HS-27A (cell line): ENCODE data around the gene PHYH.
A peak's percentile ranks its signal among the peaks of the same experiment; 100 is the strongest.
"Not testable (repeated sequence)": the region's sequence is repeated elsewhere in the genome, so short reads cannot be mapped to it uniquely, and the experiment has no call there.

Experiments
- DNase-seq: peaks from one replicate; pipeline ENCODE4 v3.0.0-alpha.2; 2012; ENCODE audit warnings: low read depth, missing footprints

The PHYH gene

DNA sequence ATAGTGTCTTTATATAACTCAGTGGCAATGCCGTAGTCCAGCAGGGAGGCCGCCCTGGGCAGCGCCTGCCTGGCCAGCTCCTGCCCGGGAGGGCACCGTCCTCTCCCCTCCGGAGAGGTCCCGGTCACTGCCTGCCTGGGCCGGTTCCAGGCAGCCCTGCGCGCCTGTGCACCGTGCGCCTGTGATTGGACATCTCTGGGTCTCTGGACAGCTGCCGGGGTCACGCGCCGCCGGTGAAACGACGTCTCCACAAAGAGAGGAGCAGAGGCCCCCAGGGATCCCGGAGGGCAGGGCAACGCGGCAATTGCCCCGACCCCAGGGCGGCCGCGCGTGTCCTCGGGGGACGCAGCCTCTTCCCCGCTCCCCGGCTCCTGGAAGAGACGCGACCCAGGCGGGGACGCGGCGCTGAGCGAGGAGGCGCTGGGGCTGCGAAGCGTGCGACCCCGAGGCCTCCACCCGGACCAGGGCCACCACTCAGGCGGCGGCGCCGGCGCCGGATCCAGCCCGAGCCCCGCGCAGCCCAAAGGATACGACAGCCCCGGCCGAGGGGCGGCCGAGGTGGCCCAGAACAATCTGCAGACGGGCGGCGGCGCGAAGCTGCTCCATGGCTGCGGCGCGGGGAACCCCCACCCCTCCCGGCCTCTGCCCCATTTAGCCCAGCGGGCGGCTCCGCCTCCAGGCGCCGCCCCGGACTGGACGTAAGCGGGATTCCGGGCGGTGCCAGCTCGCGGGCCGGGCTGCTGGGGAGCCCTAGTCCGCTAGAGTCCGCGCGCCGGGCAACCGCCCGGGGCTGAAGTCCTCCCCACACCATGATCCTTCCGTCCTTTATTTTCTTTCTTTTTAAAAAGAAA, at the start of gene PHYH:
Gene PHYH (minus strand): TSS at position 628 of the 851 bp plus-strand sequence. CDS start 22 bp downstream, at position 606.
- peak; percentile 22 for DNase-seq

DNA sequence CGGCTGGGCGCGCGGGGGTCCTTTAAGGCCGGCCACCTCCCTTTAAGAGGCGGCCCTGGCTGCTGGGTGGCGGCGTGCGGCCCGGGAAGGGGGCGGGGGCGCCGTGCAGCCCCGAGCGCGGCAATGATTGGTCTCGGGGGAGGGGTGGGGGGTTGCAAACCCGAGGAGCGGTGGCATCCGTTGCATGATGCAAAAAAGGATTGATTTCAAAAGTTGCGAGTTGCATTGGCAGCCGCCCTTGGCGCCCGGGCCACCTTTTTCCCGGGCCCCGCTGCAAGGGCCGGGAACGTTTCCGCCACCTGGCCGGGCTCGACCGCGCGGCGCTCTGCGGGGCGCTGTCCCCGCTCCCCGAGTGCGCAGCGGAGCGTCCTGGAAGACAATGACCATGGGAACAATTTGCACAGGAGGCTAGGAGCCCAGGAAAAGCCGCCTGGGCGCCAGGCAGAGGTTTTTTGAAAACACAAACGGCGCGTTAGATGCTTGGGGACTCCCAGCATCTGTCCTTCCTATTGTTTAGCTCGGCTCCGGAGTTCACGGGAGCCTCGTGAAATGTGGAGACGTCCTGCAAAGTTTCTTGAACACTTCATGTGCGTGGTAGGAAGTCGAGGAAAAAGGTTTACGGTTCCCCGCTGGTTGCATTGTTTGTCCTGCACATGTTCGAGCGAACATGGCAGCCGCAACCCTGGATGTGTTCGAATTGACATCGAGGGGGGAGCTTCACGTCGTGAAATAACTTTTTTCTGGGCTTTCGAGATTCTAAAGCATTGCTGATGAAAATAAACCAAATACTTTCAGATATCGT, 48.6 kb upstream of the PHYH start, which contains the start of gene SEPHS1:
Gene SEPHS1 (minus strand): TSS at position 78 of the 802 bp plus-strand sequence. CDS start 3,343 bp downstream, outside the sequence.
- DNase-seq, result no peak

DNA sequence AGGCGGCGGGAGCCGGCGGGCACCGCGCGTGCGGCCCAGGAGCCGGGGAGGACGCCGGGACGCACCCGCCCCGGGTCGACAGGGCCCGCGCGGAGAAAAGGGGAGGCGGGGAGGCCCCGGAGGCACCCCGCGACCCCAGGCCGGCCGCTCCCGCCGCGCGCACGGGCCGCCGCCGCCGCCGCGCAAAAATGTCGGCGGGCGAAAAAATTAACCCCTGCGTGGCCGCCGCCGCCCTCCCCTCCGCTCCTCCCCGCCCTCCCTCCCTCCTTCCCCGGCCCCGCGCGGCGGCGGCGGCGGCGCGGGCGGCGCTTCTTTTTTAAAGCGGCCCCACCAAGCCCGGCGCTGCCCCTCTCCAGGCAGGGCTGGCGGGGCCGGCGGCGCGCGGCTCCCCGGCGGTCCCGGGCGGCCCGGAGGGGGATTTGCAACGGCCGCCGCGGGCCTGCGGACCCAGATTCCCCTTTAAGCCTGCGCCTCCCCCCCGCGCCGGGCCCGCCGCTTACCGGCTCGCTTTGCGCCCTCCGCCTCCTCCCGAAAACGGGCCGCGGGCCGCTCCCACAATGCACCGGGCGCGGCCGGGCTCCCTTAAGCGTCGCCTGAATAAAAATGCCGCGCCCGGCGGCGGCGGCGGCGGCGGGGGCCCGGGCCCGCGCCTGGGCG, 47.8 kb upstream of the PHYH start:
- DNase-seq, result no peak

DNA sequence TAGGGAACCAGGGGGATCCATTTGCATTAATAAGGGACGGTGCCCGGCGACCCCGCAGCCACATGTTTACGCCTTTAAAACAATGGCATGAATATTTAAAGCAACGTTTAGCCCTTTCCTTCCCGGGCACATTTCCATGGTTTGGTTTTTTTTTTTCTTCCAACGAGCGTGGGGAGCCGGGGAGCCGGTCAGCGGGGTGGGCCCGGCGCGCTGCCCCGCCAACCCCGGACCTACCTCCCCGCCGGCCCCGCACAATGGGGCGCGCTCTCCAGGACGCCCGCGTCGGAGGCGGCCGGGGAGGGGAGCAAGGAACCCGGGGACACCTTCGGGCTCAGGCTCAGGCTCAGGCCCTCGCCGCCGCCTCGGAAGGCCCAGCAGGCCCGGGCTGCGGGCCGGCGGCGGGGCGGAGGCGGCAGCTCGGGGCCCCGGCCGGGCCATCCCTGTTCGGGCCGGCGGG, 47.2 kb upstream of the PHYH start:
- no peak for DNase-seq

DNA sequence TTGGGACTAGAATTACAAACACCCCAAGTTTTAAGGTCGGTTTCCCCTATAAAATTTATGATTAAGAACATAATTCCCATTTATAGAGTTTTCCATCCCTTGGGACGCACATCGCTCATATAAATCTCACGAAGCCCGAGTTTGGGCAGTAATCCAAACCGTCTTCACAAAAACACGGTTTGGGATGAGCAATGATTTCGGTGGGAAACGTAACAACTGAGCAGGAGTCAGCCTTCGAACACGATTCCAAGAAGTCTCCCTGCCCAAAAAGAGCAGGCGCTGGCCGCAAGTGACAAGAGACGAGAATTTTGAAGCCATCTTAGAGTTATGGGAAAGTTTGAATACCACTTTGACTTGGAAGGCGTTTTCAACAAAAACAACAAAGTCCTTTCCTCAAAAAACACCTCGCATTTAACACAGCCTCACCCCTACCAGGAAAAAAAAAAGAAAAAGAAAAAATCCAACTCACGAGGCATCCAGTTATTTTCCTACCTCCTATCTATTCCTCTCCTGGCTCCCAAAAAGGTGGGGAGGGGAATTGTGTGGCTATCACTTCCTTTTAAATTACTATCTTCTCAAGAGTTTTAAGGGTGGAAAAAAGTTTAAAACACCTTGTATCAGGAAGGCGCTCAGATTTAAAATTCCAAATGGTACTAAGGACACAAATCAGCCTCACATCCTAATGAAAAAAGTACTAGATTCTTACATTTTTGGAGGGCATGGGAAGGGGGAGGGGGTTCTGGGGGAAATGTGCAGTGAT, 46.6 kb upstream of the PHYH start:
- no peak for DNase-seq

DNA sequence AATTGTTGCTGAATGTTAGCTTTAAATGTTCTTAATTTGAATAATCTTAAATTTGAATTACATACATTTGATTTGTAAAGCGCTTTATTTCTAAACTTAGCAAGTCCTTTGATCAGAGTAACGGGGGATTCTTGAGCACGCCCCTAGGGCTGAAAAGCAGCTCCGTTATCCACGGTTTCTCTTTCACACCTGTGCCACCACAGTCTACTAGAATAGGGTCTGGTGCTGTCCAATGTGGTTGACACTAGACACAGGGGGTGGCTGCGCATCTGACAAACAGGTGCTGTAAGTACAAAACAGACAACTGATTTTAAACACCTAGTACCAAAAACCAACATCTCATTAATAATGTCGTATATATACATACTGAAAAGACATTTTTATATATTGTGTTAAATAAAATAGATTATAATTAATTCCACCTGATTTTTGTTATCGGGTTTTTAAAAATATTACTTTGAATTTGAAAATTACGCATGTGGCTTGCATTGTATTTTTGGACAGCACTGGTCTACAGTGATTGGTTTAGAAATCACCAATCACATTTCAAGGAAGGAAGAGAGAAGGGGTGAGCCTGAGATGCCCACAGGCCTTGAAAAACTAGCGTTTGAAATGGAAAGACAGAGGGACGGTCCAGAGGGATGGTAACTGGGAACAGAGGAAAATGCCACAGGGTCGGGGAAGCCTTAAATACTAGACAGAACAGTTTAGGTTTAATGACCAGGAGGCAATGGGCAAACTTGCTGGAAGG, 40.9 kb upstream of the PHYH start:
- no peak for DNase-seq

DNA sequence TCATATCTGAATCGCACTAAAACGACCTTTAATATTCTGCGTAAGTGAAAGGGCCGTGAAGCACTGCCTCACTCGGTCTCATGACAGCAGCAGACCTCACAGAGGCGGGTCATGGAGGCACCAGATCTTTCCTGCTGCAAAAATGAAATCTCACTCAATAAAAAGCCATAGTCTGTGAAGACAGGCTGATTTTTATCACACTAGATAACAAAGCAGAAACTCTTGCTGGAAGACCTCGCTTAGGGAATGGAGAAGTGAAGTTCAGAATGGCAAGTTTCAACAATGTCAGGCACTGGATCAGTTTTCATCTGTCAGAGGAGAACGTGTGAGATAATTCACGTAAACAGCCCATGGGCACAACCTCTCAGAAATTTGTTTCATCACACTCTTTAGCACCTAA, 40.2 kb upstream of the PHYH start:
- DNase-seq, result no peak

DNA sequence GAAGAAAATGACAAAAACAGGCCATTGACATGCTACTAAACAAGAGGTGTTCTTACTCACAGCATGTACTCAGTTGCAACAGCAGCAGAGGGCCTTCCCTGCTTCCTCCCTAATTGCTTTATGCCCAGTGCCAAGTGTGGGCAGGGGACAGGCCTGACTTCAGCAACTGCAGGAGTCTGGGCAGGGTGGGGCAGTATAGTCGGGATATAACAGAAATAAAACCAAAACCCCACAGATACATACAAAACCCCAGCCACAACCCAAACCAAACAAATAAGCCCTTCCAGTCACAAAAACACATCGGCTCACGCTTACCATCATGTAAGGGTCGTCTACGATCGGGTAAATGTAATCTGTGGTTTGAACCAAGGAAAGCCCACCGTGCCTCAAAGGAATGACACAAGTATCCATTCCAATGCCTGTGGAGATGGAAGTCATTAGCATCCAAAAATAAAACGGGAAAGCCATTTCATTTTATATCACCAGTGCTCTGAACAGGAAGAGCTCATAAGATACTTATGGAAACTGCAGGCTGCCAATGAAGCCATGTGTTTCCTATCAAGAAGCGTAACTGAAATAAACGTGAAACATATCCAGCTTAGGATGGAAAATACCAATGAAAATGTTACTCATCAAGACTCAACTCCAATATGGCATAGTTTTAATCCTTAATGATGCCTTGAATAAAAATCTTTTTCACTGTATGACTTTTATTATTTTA, 38.7 kb upstream of the PHYH start:
- no peak for DNase-seq

DNA sequence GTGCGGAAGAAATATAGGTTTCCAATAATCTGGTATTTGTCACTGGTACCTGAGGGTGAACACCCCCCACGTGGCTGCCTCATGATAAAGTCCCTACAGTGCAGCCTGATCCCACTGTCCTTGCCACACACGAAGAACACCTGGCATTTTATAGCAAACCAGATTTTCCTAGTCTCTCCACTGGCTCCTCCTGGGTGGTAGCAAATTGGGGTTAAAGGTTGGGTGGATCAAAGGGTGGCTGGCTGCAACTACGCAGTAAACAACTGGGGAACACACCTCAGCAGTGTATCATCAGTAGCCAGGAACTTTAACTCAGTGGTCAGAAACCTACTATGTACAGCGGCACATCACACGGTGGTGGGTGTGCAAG, 37.9 kb upstream of the PHYH start:
- no peak for DNase-seq

DNA sequence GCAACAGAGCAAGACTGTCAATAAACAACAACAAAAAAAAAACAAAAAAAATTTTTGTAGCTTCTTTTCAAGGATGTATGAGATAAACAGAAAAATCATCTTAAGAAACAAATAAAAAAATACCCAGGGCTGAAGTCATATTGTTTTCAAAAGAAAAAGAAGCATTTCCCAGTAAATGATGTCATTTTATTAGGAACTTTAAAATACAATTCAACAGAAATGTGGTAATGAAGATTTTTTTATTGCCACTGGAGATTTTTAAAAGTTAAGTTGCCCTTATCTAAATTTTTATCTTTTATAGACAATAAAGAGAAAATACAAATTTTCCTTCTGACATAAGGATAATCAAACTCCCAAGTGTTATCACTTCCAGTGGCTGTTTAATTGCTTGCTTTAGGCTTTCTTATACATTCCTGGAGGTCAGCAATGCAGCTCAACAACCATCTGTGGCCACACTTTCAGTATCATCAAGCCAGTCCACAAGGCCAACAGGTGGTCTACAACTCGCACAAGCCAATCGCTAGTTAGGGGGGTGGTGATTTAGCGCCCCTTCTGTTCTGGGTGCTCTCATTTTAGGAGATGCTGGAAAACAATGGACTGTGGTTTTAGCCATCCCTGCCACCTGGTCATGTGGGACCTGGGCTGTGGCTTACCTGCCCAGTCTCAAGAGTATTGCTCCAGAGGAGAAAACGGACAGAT, 37.4 kb upstream of the PHYH start:
- no peak for DNase-seq

DNA sequence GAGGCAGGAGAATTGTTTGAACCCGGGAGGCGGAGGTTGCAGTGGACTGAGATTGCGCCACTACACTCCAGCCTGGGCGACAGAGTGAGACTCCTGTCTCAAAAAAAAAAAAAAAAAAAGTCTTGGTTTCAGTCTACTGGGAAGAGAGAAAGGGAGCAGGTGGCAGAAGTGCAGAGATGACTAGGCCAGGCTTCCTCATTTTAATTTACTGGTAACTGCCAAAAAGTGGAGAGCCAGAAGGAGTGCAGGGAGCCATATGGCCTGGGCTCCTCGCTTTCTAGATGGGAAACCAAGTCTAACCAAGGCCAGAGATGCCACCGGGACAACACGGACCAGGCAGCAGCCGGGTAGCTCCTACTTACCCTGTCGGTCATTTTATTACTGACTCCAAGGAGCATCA, 36.0 kb upstream of the PHYH start:
- no peak for DNase-seq

DNA sequence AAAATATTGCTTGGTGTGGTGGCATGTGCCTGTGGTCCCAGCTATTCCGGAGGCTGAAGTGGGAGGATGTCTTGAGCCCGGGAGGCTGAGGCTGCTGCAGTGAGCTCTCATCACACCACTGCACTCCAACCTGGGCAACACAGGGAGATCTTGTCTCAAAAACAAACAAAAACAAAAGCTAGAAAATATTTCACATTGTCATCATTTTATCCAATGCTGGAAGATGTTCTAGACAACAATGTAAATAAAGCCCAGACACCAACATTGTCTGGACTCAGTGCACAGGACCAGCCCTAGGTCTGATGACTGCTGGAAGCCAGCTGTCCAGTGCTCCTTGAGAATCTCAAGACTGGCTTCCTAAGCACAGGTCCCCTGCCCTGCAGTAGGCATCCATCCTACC, 34.7 kb upstream of the PHYH start:
- no peak for DNase-seq

DNA sequence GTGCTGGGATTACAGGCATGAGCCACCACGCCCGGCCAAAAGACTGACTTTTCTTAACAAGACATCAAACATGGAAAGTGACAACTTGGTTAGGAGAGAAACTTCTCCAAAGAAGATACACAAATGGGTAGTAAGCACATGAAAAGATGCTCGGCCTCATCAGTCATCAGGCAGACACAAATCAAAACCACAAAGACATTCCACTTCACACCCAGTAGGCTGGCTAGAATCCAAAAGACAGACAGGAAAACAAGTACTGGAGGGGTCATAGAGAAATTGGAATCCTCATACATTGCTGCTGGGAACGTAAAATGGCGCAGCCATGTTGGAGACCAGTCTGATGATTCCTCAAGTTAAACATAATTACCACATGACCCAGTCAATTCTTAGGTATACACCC, 31.8 kb upstream of the PHYH start:
- DNase-seq, result no peak

DNA sequence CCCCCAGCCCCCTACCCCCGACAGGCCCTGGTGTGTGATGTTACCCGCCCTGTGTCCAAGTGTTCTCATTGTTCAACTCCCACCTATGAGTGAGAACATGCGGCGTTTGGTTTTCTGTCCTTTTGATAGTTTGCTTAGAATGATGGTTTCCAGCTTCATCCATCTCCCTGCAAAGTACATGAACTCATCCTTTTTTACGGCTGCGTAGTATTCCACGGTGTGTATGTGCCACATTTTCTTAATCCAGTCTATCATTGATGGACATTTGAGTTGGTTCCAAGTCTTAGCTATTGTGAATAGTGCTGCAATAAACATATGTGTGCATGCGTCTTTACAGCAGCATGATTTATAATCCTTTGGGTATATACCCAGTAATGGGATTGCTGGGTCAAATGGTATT, 31.1 kb upstream of the PHYH start:
- not testable (repeated sequence) for DNase-seq

DNA sequence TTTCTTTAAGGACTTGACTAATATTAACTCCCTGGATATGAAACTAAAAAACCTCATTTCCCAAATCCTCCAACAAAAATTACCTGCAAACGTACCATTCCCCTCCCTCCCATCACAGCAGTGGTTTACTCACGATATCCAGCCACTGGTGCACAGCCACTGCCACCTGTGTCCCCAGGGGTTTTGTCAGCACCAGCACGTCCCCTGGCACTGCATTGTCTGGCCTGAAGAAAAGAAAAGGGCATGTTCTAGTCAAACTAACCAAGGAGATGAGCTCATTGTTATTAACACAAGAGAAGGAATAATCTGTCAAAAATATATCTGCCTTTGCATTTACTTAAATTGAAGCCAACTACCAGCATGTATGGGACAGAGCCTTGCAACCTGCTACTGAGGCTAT, 29.7 kb upstream of the PHYH start:
- DNase-seq, result no peak

DNA sequence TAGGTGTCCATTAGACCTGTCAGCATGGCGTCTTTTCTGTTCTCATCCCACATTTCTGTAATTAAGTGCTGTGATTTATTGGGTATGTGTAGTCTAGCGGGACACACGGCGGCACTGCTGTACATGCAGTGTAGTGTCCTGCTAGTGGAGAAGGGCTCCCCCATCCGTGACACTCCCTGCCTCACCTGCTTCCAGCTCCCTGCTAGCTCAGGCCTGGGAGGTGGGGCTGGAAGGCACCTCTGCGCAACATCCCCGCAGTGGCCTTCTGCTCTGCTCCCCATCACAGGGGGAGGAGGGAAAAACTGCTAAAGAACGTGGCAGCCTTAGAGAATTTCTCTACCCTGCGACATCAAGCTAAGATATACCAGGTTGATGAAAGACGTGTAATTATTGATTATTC, 28.7 kb upstream of the PHYH start:
- DNase-seq, result no peak

DNA sequence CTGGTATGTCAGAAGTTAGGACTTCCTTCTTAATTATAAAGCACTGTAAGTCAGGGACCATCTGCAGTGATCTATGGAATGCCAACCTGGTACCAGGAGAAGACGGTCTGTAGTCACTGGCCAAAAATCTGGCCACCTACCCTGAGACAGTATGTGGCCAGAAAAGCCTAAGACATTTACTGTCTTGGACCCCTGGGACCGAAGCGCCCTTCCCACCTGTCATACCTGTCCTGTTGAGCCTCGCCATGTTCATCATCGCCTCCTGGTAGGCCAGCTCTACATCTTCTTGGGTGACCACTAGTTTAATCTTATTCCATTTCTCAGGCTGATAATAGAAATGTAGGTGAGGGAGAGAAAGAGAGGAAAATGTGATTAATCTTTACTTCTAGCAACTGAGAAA, 28.3 kb upstream of the PHYH start:
- no peak for DNase-seq

DNA sequence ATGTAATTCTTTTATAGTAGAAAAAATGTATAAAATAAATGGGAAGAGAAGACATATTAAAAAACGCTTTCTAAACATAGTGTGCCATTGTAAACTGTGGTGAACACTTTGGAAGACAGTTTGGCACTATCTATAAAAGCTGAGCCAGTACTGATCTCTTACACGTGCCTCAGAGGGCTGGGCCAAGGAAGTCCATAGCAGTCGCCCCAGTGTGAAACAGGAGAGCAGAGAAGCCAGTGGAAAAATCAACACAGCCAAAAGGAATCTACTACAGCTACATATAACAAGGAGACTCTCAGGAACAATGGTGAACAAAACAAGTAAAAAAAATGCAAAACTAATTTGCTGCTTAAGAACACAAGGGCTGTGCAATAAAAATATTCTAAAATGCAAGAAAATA, 27.7 kb upstream of the PHYH start:
- DNase-seq, result no peak

DNA sequence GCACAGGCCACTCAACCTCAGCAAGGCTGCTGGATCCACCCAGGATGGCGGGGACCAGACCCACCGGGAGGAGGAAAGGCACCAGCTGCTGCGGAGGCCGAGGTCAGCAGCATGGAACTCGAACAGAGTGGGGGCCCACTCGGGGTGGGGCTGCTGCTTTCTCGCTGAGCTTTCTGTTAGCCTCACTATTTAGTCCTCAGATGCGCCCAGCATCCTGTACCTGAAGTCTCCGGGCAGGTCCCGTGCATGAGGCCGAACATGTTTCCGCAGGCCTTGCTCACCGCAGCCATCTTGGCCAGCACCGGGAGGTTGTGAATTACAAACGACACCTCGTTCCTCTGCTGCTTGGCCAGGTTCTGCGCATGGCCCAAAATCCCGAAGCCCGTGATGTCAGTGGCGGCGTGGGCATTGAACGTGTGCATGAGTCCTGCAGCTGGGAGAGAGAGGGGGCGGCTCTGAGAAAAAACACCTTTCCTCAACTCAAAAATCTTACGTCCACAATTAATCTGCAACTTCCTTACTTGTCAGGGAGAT, 22.8 kb upstream of the PHYH start:
- DNase-seq, result no peak

DNA sequence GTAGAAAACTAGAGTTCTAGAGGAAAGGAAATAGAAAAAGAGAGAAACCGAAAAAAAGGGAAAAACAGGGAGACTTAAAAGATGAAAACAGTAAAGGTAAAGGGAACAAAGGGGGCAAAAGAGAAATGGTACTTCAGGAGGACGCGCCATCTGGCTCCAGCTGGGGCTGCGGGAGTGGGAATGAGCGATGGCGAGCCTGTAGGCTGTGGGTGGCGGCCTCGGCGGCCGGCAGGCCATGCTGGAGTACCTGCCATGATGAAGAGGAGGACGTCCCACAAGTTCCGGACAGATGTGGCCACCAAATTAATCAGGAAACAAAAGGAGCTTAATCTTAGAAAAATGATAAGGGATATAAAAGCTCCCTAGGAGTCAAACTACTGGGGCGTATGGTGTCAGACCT, 21.7 kb upstream of the PHYH start:
- DNase-seq, result no peak
